Parathyroid adenoma (tissue), 2 donors: ENCODE data around the gene PLPP7.

Experiments
- H2AFZ ChIP-seq: fragments of 300-600 bp; sonication (generic); one replicate; pipeline ENCODE4 v1.7.0; 2017; ENCODE audit warnings: antibody characterized with exemption, mild to moderate bottlenecking
- H3K27ac ChIP-seq: fragments of 300-600 bp; sonication (generic); one replicate; pipeline ENCODE4 v1.7.0; 2017
- H3K27me3 ChIP-seq: fragments of 300-600 bp; sonication (generic); one replicate; pipeline ENCODE4 v1.7.0; 2017; ENCODE audit warnings: low read length; ENCODE audit not compliant: control insufficient read depth, insufficient read depth
- H3K36me3 ChIP-seq: fragments of 300-600 bp; sonication (generic); one replicate; pipeline ENCODE4 v1.7.0; 2017; ENCODE audit warnings: low read length; ENCODE audit not compliant: control insufficient read depth, insufficient read depth
- H3K4me1 ChIP-seq: fragments of 300-600 bp; sonication (generic); one replicate; pipeline ENCODE4 v1.7.0; 2017; ENCODE audit warnings: control low read depth
- H3K4me2 ChIP-seq: fragments of 300-600 bp; sonication (generic); one replicate; pipeline ENCODE4 v1.7.0; 2017; ENCODE audit warnings: low read length
- H3K4me3 ChIP-seq: fragments of 300-600 bp; sonication (generic); one replicate; pipeline ENCODE4 v1.7.0; 2017; ENCODE audit warnings: low read depth, low read length
- H3K79me2 ChIP-seq: fragments of 300-600 bp; sonication (generic); one replicate; pipeline ENCODE4 v1.7.0; 2017; ENCODE audit warnings: control low read depth
- H3K9ac ChIP-seq: fragments of 300-600 bp; sonication (generic); one replicate; pipeline ENCODE4 v1.7.0; 2017; ENCODE audit warnings: mild to moderate bottlenecking
- H3K9me3 ChIP-seq: fragments of 300-600 bp; sonication (generic); one replicate; pipeline ENCODE4 v1.7.0; 2017; ENCODE audit warnings: low read length; ENCODE audit not compliant: control insufficient read depth
- TF ChIP-seq, protein P1 (sequence below): fragments of 300-600 bp; sonication (generic); IDR thresholded peaks from one replicate; pipeline ENCODE4 v1.7.0; 2017; ENCODE audit warnings: antibody characterized with exemption, mild to moderate bottlenecking
- donor health status: primary hyperparathyroidism.

The PLPP7 gene

DNA sequence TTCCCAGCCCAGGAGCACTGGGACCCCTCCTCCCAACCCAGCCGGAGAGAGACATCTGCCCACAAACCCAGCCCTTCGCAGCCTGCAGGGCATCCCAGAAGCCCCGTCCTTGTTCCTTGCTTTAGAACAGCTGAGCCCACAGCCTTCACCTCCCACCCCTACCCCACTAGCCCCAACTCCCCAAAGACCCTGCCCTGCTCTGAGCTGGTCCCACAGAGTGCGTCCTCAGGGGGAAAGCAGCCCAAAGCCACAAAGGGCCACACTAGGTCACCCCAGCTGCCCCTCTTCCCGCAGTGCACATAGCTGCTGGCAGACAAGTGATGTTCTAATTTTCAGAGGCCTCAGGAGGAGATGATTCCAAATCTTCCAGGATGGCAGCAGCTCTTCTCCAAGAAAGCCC is 8.8 kb downstream of the PLPP7 start:
- Histone ChIP-seq H3K27me3 (no peaks in the 10 kb centered on the region), H3K9me3 (no peaks in the 10 kb centered on the region), H2AFZ (no peak overlapping the region), H3K9ac (no peak overlapping the region), H3K4me2 (no peak overlapping the region), H3K27ac (no peak overlapping the region), H3K4me3 (no peak overlapping the region), H3K79me2 (no peaks in the 10 kb centered on the region), H3K4me1 (no peaks in the 10 kb centered on the region), H3K36me3 (no peaks in the 10 kb centered on the region)
- TF ChIP-seq, protein P1, sequence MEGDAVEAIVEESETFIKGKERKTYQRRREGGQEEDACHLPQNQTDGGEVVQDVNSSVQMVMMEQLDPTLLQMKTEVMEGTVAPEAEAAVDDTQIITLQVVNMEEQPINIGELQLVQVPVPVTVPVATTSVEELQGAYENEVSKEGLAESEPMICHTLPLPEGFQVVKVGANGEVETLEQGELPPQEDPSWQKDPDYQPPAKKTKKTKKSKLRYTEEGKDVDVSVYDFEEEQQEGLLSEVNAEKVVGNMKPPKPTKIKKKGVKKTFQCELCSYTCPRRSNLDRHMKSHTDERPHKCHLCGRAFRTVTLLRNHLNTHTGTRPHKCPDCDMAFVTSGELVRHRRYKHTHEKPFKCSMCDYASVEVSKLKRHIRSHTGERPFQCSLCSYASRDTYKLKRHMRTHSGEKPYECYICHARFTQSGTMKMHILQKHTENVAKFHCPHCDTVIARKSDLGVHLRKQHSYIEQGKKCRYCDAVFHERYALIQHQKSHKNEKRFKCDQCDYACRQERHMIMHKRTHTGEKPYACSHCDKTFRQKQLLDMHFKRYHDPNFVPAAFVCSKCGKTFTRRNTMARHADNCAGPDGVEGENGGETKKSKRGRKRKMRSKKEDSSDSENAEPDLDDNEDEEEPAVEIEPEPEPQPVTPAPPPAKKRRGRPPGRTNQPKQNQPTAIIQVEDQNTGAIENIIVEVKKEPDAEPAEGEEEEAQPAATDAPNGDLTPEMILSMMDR = no peak

DNA sequence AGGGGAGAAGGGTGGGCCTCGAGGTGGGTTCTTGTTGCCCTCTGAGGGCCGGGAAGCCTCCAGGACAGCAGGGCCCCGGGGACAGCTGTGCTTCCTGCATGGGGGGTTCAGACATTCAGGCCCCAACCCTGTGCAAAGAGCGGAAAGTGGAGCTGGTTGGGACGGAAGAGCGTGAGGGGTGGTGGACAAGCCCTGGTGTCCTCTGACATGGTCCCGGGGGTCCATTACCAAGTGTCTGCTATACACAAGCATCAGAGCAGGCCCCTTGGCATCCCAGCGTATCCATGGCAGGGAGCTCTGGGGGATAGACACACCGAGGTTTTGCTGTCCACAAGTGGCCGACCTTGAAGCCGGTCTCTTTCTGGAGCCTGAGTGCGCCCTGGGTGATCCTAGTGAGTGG is 9.3 kb downstream of the PLPP7 start:
- Histone ChIP-seq H3K9me3 (no peaks in the 10 kb centered on the region), H3K9ac (no peak overlapping the region), H3K27me3 (no peaks in the 10 kb centered on the region), H3K4me1 (no peaks in the 10 kb centered on the region), H3K36me3 (no peaks in the 10 kb centered on the region), H3K27ac (no peak overlapping the region), H3K79me2 (no peaks in the 10 kb centered on the region), H2AFZ (no peak overlapping the region), H3K4me3 (no peak overlapping the region), H3K4me2 (no peak overlapping the region)
- TF ChIP-seq, protein P1 = no peak

DNA sequence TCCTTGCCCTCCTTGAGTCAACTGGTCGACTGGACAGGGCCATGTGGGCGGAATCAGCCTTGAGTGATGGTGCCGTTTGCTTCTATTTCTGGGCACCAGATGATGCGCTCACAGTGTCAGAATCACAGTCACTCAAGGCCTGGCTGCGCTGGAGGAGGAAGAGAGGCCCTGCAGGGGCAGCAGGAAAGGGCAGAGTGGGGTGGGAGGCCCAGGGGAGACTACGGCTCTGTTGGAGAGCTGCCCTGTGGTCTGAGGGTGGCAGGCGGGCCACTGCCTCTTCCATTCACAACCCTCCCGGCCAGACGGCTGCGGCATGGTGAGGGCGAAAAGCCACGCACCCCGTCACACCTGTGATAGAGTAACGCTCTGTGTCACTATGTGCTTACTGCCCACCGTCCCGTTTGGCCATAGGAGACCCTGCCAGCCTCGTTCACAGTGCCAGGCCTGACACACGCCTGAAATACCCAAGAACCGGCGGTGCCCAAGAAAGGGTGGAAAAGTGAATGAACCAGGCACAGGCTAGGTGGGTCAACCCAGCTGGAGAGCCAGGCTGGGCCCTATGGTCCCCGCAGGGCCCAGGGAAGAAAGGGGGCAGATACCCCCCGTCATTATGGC is 9.9 kb downstream of the PLPP7 start:
- no peak overlapping the region for H2AFZ ChIP-seq
- H3K4me2 ChIP-seq = no peak overlapping the region
- H3K4me3 ChIP-seq = no peak overlapping the region
- H3K9ac ChIP-seq = no peak overlapping the region
- TF ChIP-seq, protein P1 = no peak
- H3K79me2 ChIP-seq = no peaks in the 10 kb centered on the region
- H3K4me1 ChIP-seq = no peaks in the 10 kb centered on the region
- H3K36me3 ChIP-seq = no peaks in the 10 kb centered on the region
- H3K27me3 ChIP-seq = no peaks in the 10 kb centered on the region
- H3K27ac ChIP-seq = no peak overlapping the region
- H3K9me3 ChIP-seq = no peaks in the 10 kb centered on the region

DNA sequence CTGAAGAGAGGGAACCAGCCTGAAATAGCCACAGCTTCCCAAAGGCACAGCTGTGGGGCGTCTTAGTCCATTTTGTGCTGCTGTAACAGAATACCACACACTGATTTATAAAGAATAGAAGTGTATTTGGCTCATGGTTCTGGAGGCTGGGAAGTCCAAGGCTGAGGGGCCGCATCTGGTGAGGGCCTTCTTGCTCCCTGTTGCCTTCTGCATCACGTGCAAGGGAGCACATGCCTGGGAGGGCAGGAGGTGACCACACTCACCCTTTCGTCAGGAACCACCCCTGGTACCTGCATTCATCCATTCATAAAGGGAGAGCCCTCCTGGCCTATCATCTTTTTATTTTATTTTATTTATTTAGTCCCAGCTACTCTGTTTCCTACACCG is 10.4 kb downstream of the PLPP7 start:
- Histone ChIP-seq H3K4me2 (no peak overlapping the region), H3K4me1 (no peaks in the 10 kb centered on the region), H3K79me2 (no peaks in the 10 kb centered on the region), H3K9me3 (no peaks in the 10 kb centered on the region), H3K27me3 (no peaks in the 10 kb centered on the region), H3K27ac (no peak overlapping the region), H3K9ac (no peak overlapping the region), H2AFZ (no peak overlapping the region), H3K4me3 (no peak overlapping the region), H3K36me3 (no peaks in the 10 kb centered on the region)
- TF ChIP-seq, protein P1 = no peak

DNA sequence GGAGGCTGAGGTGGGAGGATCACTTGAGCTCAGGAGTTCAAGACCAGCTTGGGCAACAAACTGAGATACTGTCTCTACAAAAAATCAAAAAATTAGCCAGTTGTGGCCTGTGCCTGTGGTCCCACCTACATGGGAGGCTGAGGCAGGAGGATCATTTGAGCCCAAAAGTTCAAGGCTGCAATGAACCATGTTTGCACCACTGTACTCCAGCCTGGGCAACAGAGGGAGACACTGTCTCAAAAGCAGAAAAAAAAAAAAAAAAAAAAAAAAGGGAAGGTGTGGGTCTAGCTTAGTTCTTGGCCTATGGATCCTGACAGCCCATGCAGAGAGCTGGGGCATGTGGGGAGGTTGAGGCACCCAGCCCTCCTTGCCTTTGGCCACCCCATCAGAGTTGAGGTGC is 10.9 kb downstream of the PLPP7 start:
- no peak overlapping the region for H3K4me2 ChIP-seq
- no peak overlapping the region for H3K27ac ChIP-seq
- no peaks in the 10 kb centered on the region for H3K36me3 ChIP-seq
- TF ChIP-seq, protein P1 = no peak
- no peaks in the 10 kb centered on the region for H3K79me2 ChIP-seq
- no peak overlapping the region for H3K9ac ChIP-seq
- H3K4me1 ChIP-seq = no peaks in the 10 kb centered on the region
- H3K27me3 ChIP-seq = no peaks in the 10 kb centered on the region
- H3K4me3 ChIP-seq = no peak overlapping the region
- H3K9me3 ChIP-seq = no peaks in the 10 kb centered on the region
- no peak overlapping the region for H2AFZ ChIP-seq
